ENCODE data around the gene GID8.

DNA sequence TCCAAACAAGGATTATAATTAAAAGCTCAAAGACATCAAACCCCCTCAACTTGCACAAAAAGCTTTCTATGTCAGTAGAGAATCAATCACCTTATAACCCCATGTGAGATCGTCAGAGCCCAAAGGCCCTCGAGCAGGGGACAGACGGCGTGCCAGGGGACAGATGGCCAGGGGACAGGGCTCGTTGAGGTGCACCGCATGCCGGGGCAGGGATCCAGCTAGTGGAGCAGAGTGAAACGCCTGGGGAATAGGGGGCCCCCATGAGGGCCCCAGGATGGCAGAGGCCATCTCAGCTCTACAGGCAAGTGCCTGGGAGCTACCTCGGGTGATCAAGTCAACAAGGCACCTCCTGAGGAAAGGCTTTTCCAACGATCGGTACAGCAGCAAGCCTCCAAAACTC lies 40.3 kb upstream of the GID8 start:
- TF ChIP-seq, protein P1, sequence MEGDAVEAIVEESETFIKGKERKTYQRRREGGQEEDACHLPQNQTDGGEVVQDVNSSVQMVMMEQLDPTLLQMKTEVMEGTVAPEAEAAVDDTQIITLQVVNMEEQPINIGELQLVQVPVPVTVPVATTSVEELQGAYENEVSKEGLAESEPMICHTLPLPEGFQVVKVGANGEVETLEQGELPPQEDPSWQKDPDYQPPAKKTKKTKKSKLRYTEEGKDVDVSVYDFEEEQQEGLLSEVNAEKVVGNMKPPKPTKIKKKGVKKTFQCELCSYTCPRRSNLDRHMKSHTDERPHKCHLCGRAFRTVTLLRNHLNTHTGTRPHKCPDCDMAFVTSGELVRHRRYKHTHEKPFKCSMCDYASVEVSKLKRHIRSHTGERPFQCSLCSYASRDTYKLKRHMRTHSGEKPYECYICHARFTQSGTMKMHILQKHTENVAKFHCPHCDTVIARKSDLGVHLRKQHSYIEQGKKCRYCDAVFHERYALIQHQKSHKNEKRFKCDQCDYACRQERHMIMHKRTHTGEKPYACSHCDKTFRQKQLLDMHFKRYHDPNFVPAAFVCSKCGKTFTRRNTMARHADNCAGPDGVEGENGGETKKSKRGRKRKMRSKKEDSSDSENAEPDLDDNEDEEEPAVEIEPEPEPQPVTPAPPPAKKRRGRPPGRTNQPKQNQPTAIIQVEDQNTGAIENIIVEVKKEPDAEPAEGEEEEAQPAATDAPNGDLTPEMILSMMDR (IDR thresholded peaks at IDR 0.05) = no peak
- no peak for TF ChIP-seq POLR2A (IDR thresholded peaks at IDR 0.05)
